NCI-H748 treated with DMSO at 0.1 percent for 48 hours (cell line): ENCODE results near the gene KRT17.

Experiments
- DNase-seq: peaks from one replicate; lab custom pipeline; 2025; lab: John Stamatoyannopoulos, UW

Gene KRT17

DNA sequence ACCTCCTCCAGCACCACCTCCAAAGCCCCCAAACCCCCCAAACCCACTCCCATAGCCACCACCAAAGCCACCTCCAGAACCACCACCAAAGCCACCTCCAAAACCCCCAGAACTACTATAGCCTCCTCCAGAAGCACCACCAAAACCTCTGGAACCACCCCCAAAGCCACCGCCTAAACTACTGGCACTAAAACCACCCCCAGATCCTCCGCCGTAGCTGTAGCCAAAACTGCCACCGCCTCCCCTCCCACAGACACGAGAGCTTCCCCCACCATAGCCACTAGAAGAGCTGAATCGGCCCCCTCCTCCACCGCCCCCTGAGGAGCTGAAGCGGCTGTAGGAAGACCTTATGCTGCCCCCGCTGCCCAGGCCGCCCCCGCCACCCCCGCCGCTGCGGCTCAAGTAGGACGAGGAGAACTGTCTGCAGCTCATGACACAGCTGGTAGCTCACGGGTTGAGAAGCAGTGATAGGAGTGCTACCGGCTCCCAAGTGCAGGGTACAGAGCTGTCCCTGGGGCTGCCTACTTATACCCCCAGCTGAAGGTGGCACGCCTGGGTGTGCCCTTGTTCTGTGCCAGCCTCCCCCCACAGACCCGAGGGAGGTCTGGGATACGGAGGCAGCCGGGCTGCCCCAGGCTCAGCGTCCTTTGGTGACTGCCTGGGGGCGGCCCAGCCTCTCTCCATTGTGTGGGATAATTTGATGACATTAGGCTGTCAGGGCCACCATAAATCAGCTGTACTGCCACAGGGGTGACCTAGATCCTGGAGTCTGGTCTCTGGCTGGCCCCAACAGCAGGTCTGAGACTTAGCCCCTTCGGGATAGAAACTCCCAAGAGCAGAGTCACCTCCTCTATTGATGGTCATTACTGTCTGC, 52.6 kb downstream of the KRT17 start, which contains the start of gene KRT9:
Gene KRT9 (minus strand): TSS at position 499 of the 874 bp plus-strand sequence. CDS start 67 bp downstream, at position 432.
- no peak for DNase-seq
